IMR-90 (cell line): ENCODE results near the gene CFDP1. TPM values are rescaled to one million over a fixed set of nuclear protein-coding genes. Genes with fewer than 3 reads are reported as not detected.

Experiments
- ATAC-seq: fragments of 200-7000 bp; cut with Tn5 transposase; 2 replicates; pipeline ENCODE4 v1.9.1; 2020; ENCODE audit warnings: low read depth, mild to moderate bottlenecking, moderate library complexity
- BruUV-seq: library from RNA; stranded (reverse); fragments of 400-500 nt; replicated peaks from 2 replicates; lab custom pipeline; 2021; lab: Mats Ljungman, UMichigan
- CTCF ChIA-PET: fragments of 300-600 bp; formaldehyde crosslinking; extraction: SDS; loops from one replicate; lab custom pipeline; 2021; ENCODE audit warnings: antibody characterized with exemption; lab: Yijun Ruan, JAX
- POLR2A ChIA-PET: fragments of 300-600 bp; sonication (Branson Sonifier 250); formaldehyde crosslinking; loops from one replicate; lab custom pipeline; 2022; ENCODE audit warnings: antibody characterized with exemption; ENCODE audit not compliant: unreplicated experiment; lab: Charles Lee
- DNase-seq: peaks from one replicate; pipeline ENCODE4 v3.0.0; 2013
- H2AFZ ChIP-seq: replicated peaks from 2 replicates; pipeline ENCODE3; 2013; ENCODE audit warnings: low read length, mild to moderate bottlenecking; ENCODE audit not compliant: poor library complexity
- H2AK5ac ChIP-seq: 2 replicates; pipeline ENCODE4 v1.6.1; 2013; ENCODE audit warnings: low read depth, low read length, inconsistent platforms
- H2AK9ac ChIP-seq: replicated peaks from 2 replicates; pipeline ENCODE3; 2013; ENCODE audit warnings: mild to moderate bottlenecking, low read depth, low read length, moderate library complexity; ENCODE audit not compliant: poor library complexity
- H2BK120ac ChIP-seq: 2 replicates; pipeline ENCODE4 v1.6.1; 2013; ENCODE audit warnings: low read depth, low read length, inconsistent platforms
- H2BK15ac ChIP-seq: 3 replicates; pipeline ENCODE4 v1.6.1; 2013; ENCODE audit warnings: low read depth, low read length, inconsistent platforms
- H2BK20ac ChIP-seq: 2 replicates; pipeline ENCODE4 v1.6.1; 2013; ENCODE audit warnings: low read depth, mild to moderate bottlenecking, inconsistent platforms, low read length, moderate library complexity
- H2BK5ac ChIP-seq: 2 replicates; pipeline ENCODE4 v1.6.1; 2013; ENCODE audit warnings: mild to moderate bottlenecking, low read depth, low read length, inconsistent platforms; ENCODE audit not compliant: poor library complexity, severe bottlenecking
- H3K14ac ChIP-seq: replicated peaks from 2 replicates; pipeline ENCODE4 v1.6.1; 2013; ENCODE audit warnings: low read depth, low read length, inconsistent platforms
- H3K18ac ChIP-seq: 2 replicates; pipeline ENCODE4 v1.6.1; 2013; ENCODE audit warnings: low read depth, low read length, control low read depth
- H3K23ac ChIP-seq: 2 replicates; pipeline ENCODE4 v1.6.1; 2013; ENCODE audit warnings: low read depth, low read length, inconsistent platforms
- H3K27ac ChIP-seq: 2 replicates; pipeline ENCODE4 v1.5.1; 2013; ENCODE audit warnings: mild to moderate bottlenecking, control low read depth, low read length; ENCODE audit not compliant: insufficient read depth
- H3K27me3 ChIP-seq: 2 replicates; pipeline ENCODE4 v1.6.1; 2013; ENCODE audit warnings: low read length; ENCODE audit not compliant: control insufficient read depth, insufficient read depth
- H3K36me3 ChIP-seq: 2 replicates; pipeline ENCODE4 v1.6.1; 2013; ENCODE audit warnings: low read length, mixed read lengths; ENCODE audit not compliant: control insufficient read depth, insufficient read depth
- H3K4ac ChIP-seq: 2 replicates; pipeline ENCODE4 v1.6.1; 2013; ENCODE audit warnings: low read depth, low read length, inconsistent platforms
- H3K4me1 ChIP-seq: 2 replicates; pipeline ENCODE4 v1.6.1; 2013; ENCODE audit warnings: low read length, mixed read lengths; ENCODE audit not compliant: control insufficient read depth, insufficient read depth
- H3K4me2 ChIP-seq: 2 replicates; pipeline ENCODE4 v1.6.1; 2013; ENCODE audit warnings: low read depth, mild to moderate bottlenecking, control low read depth, low read length, moderate library complexity
- H3K4me3 ChIP-seq: 2 replicates; pipeline ENCODE4 v1.5.1; 2013; ENCODE audit warnings: low read depth, mild to moderate bottlenecking, control low read depth, low read length, moderate library complexity; ENCODE audit not compliant: insufficient read depth
- H3K56ac ChIP-seq: 2 replicates; pipeline ENCODE4 v1.6.1; 2013; ENCODE audit warnings: low read length, inconsistent platforms; ENCODE audit not compliant: insufficient read depth; ENCODE audit errors: extremely low read depth
- H3K79me1 ChIP-seq, 2 experiments: 2 replicates each; pipeline ENCODE4 v1.6.1; 2013; ENCODE audit warnings: low read length in 2 of 2, inconsistent platforms in 1 of 2, low read depth in 1 of 2
- H3K9ac ChIP-seq: 2 replicates; pipeline ENCODE4 v1.6.1; 2013; ENCODE audit warnings: low read depth, low read length, control low read depth
- H3K9me1 ChIP-seq: 2 replicates; pipeline ENCODE4 v1.6.1; 2013; ENCODE audit warnings: low read length, inconsistent platforms; ENCODE audit not compliant: insufficient read depth
- H3K9me3 ChIP-seq: 2 replicates; pipeline ENCODE4 v1.6.1; 2013; ENCODE audit warnings: low read length; ENCODE audit not compliant: control insufficient read depth, insufficient read depth
- H4K20me1 ChIP-seq: 2 replicates; pipeline ENCODE4 v1.6.1; 2013; ENCODE audit warnings: low read length, inconsistent platforms; ENCODE audit not compliant: insufficient read depth
- H4K5ac ChIP-seq: 2 replicates; pipeline ENCODE4 v1.6.1; 2013; ENCODE audit warnings: mild to moderate bottlenecking, low read depth, low read length, control low read depth
- H4K8ac ChIP-seq, 2 experiments: 2 replicates each; pipeline ENCODE4 v1.6.1; 2013; ENCODE audit warnings: low read depth in 2 of 2, low read length in 2 of 2, control low read depth in 1 of 2, inconsistent platforms in 1 of 2
- H4K91ac ChIP-seq: 2 replicates; pipeline ENCODE4 v1.6.1; 2013; ENCODE audit warnings: low read depth, low read length, inconsistent platforms; ENCODE audit not compliant: insufficient read depth
- MXI1 ChIP-seq: IDR thresholded peaks from 2 replicates; pipeline ENCODE4 v1.6.1; 2012; ENCODE audit warnings: low read depth, mild to moderate bottlenecking, low read length, moderate library complexity, borderline replicate concordance
- POLR2A ChIP-seq: IDR thresholded peaks from 2 replicates; pipeline ENCODE4 v1.6.1; 2012; ENCODE audit warnings: mild to moderate bottlenecking, low read depth, low read length
- WGBS, 2 experiments: methylation state at CpG; one replicate each; pipeline versions ENCODE4 v1.1.5 to v1.1.7; 2013; ENCODE audit warnings: missing lambda C conversion rate in 2 of 2; ENCODE audit not compliant: insufficient read length in 1 of 2; ENCODE audit errors: extremely low coverage in 2 of 2; 5-methylcytosine and 5-hydroxymethylcytosine counted together
- dilution Hi-C: fragments of 300-500 bp; cut with HindIII; formaldehyde crosslinking; loops from one replicate; pipeline ENCODE4 v1.14.3; 2018; ENCODE audit warnings: low sequenced_read_pairs; ENCODE audit not compliant: unreplicated experiment
- in situ Hi-C: fragments of 300-500 bp; cut with MboI; formaldehyde crosslinking; loops from 3 replicates; pipeline ENCODE4 v1.14.3; 2019; ENCODE audit warnings: low sequenced_read_pairs, inconsistent platforms, mixed read lengths
- intact Hi-C: fragments of 100-400 bp; cut with micrococcal nuclease; formaldehyde crosslinking; loops from 2 replicates; pipeline ENCODE4 v1.10.0; 2022
- polyA plus RNA-seq, 3 experiments: library from polyadenylated mRNA; depleted of rRNA; stranded (reverse); fragments of >200 nt; gene quantifications; 2 replicates each; pipeline ENCODE4 v1.2.3, GENCODE V29; 2012; ENCODE audit warnings: low replicate concordance in 1 of 3
- total RNA-seq: library from RNA; depleted of rRNA; stranded (reverse); fragments of >200 nt; gene quantifications from 2 replicates; pipeline ENCODE4 v1.2.3, GENCODE V29; 2012

Gene CFDP1
- total and polyA plus RNA-seq, 2 of the 4 experiments (the other 2 are of a cell fraction): 15.6 to 38.7 TPM

GRCh38 chr16:75248536-75249380, 184.5 kb downstream of the CFDP1 start:
- CTCF ChIA-PET: interaction anchor here (0.6 kb wide), 1 partner anchor 1180 kb away, joined by 3 read pairs; no protein-coding TSS in a partner anchor
- H2BK5ac ChIP-seq: peak overlapping the region; percentile 87
- POLR2A ChIA-PET: interaction anchor here (0.5 kb wide), 1 partner anchor 146 kb away, joined by 3 read pairs; no protein-coding TSS in a partner anchor
- H3K4me1 ChIP-seq: peaks cover 72% of the 10 kb centered on the region
- peak overlapping the region; percentile 64 for H2AK5ac ChIP-seq
- H3K23ac ChIP-seq: peak overlapping the region; percentile 87
- peak overlapping the region; percentile 73 for H2AK9ac ChIP-seq
- peaks cover 74% of the 10 kb centered on the region for H4K20me1 ChIP-seq
- dilution Hi-C loops: no loop called here
- peak overlapping the region in 1 of 2 experiments; percentile 6; a peak in 1 of 4 replicates for H4K8ac ChIP-seq
- H2AFZ ChIP-seq: no peak overlapping the region
- H3K79me1 ChIP-seq: peaks cover 4 to 57% of the 10 kb centered on the region in 2 experiments; a peak in 3 of 4 replicates
- H3K36me3 ChIP-seq: peaks cover 5% of the 10 kb centered on the region; the same call in 1 of the 2 replicates
- 0 out of 2 replicates have a peak overlapping the region, but pooled peaks have one; percentile 25 for H2BK120ac ChIP-seq
- H4K5ac ChIP-seq: no peak overlapping the region
- peak overlapping the region; percentile 86; the same call in 1 of the 2 replicates for H3K4me2 ChIP-seq
- WGBS, 2 experiments: 92% methylated on average over 6 of the region's 17 CpGs; no CpG with 5 or more reads in 1 of the 2 experiments
- ATAC-seq (no peak), DNase-seq (no peak)
- peak overlapping the region; percentile 72 for H3K14ac ChIP-seq
- BruUV-seq: no TSS peak
- H3K4me3 ChIP-seq: no peak overlapping the region
- H4K91ac ChIP-seq: no peak overlapping the region
- peak overlapping the region; percentile 85 for H3K4ac ChIP-seq
- TF ChIP-seq POLR2A: peak; percentile 27; the same call in 1 of the 2 replicates
- TF ChIP-seq MXI1: no peak
- H3K27me3 ChIP-seq: no peaks in the 10 kb centered on the region
- no peak overlapping the region for H3K56ac ChIP-seq
- no peaks in the 10 kb centered on the region for H3K9me3 ChIP-seq
- H3K18ac ChIP-seq: no peak overlapping the region
- intact Hi-C loops: no loop called here
- peak overlapping the region; percentile 93 for H3K27ac ChIP-seq
- no peak overlapping the region for H2BK20ac ChIP-seq
- H3K9me1 ChIP-seq: peaks cover 45% of the 10 kb centered on the region
- H3K9ac ChIP-seq: peak overlapping the region; percentile 7; the same call in 1 of the 2 replicates
- in situ Hi-C loops: no loop called here
- no peak overlapping the region for H2BK15ac ChIP-seq
